Fibroblast of mammary gland (primary cell): Measurements from ENCODE around the gene MZB1.
A peak's percentile ranks its signal among the peaks of the same experiment; 100 is the strongest.

Experiments used
- DNase-seq: peaks from one replicate; pipeline ENCODE4 v3.0.0-alpha.2; 2010; ENCODE audit warnings: low read depth
- H3K4me3 ChIP-seq: 2 replicates; pipeline ENCODE4 v1.5.1; 2011; ENCODE audit warnings: low read depth, mild to moderate bottlenecking, low read length, moderate library complexity; ENCODE audit not compliant: control insufficient read depth
- TF ChIP-seq, protein P1 (sequence below): conservative IDR thresholded peaks from 2 replicates; pipeline ENCODE4 v1.5.1; 2011; ENCODE audit warnings: low read depth, low read length, inconsistent platforms; ENCODE audit not compliant: control insufficient read depth, insufficient read depth

The MZB1 gene

DNA sequence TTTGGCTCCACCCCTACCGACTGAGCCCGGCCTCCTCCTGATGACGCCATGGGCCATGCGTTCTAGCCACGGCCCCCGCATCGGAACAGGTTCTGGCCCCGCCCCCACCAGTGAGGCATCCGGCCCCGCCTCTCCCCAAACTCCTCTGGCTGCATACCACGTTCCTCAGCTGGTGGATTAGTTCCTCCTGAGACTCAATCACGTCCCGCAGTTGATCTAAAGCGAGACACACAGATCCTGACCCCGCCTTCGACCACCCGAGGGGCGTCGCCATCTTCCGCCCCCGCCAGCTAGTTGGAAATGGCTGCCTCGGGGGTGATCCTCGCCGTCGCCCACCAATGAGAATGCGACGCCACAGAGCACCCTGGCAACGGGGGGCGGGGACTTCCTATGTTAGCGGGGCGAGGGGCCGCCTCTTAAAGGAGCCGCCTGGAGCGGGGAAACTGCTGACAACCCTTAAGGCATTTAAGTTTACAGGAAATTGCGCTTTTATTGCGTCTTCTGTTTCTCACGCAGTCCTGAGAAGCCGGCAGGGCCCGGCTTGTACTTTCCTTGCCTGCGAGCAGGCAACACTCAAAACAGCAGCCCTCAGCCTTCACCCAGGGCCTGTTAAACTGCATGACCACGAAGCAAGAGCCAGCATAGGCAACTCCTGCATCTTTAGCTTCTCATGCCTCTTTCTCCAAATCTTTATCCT lies 14.2 kb upstream of the MZB1 start, which contains the start of gene SPATA24:
TSS of gene SPATA24 (minus strand) at position 303 of the 697 bp plus-strand sequence. CDS start at position 274, 29 bp downstream.
- H3K4me3 ChIP-seq: peak within 1 kb of the TSS; percentile 63
- peak; percentile 95 for DNase-seq
- TF ChIP-seq, protein P1, sequence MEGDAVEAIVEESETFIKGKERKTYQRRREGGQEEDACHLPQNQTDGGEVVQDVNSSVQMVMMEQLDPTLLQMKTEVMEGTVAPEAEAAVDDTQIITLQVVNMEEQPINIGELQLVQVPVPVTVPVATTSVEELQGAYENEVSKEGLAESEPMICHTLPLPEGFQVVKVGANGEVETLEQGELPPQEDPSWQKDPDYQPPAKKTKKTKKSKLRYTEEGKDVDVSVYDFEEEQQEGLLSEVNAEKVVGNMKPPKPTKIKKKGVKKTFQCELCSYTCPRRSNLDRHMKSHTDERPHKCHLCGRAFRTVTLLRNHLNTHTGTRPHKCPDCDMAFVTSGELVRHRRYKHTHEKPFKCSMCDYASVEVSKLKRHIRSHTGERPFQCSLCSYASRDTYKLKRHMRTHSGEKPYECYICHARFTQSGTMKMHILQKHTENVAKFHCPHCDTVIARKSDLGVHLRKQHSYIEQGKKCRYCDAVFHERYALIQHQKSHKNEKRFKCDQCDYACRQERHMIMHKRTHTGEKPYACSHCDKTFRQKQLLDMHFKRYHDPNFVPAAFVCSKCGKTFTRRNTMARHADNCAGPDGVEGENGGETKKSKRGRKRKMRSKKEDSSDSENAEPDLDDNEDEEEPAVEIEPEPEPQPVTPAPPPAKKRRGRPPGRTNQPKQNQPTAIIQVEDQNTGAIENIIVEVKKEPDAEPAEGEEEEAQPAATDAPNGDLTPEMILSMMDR: no peak

DNA sequence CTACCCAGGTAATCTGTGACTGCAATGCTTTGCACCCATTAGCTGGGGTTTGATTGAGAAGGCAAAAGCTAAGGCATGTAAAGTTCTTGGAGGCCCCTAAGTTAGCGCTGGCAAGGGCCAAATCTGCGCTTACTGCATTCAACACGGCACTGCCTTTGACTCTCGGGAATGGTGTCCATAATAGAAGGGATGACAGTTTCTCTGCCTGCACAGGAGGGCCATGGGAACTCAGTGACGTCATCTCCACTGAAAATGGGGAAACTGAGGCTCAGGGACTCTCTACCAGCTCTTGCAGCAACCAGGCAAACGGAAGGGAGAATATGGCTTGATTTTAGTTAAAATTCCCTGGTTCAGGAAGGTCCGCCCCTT lies 13.7 kb upstream of the MZB1 start:
- DNase-seq: no peak
- TF ChIP-seq, protein P1: no peak

DNA sequence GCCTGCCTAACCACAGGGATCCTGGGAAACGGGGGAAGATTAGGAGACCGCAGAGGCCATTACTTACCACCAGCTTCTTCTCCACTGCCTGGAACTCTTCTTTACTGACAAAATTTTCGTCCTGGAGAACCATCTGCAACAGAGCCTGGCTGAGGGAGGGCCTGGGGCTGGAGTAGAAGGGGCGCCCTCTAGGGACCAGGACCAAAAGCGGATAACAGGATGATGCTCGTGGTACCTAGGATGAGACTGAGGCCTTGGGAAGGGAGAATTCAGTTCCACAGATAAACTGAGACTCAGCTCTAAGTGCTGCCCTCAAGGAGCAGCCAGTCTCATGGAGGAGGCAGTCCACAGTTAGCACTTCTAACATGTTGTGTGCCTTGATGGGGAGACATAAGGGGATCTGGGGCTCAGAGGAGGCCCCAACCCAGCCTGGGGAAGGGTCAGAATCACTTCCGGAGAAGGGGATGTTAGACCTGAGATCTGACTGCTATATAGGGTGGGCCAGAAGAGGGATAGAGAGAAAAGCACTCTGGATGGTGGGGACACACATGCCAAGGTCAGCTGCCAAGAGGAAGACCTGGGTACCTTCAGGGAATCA lies 12.9 kb upstream of the MZB1 start:
- TF ChIP-seq, protein P1: peak; percentile 41
- no peak for DNase-seq
- H3K4me3 ChIP-seq: no peak overlapping the region

More for the DNA sequence above, 13.7 kb upstream of the MZB1 start:
- H3K4me3 ChIP-seq: peak overlapping the region; percentile 63

DNA sequence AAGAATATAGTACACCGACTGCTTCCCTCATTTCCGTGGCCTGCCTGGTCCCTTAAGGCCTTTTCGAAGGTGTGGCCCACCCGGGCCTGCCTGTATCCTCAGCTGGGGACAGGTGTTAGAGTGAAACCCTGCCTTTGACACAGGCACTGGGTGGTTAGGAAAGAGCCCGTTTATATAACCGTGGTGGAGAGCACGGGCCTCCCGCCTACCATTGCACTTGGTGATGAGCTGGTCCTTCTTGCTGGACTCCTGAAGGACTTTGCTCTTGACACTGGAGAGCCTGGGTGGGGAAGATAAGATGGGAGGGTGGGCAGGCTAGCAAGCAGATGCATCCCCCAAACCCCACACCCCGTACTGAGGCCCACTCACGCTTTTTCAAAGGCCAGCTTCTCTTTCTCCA lies 11.8 kb upstream of the MZB1 start:
- DNase-seq: no peak
- H3K4me3 ChIP-seq: no peak overlapping the region
- TF ChIP-seq, protein P1: no peak

DNA sequence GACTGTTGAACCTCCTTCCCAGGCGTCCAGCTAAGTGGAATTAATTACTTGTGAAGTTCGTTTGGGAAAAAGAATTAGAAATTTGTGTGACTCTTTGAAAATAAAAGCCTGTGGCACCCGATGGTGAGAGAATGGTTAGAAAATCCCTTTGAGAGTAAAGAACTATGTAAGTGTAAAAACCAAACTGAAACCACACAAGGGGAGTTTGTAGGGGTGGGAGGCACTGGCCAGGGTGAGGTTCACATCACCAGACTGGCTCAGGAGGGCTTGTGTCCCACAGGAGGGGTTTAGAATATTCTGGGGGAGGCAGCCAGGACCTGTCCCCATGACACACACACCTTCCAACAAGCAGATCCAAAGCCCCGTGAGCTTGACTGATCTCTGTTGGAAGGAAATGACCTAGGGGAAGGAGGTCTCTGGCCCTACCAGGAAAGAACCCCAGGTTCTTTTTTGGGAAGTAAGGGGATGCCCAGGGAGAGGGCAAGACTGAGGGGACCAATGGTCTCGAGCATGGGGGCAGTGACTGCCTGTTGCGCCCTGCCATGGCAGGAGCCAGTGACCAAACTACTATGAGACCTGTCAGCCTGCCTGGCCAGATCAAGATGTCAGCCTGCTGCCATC lies 9.9 kb upstream of the MZB1 start:
- no peak overlapping the region for H3K4me3 ChIP-seq
- TF ChIP-seq, protein P1: no peak
- no peak for DNase-seq

DNA sequence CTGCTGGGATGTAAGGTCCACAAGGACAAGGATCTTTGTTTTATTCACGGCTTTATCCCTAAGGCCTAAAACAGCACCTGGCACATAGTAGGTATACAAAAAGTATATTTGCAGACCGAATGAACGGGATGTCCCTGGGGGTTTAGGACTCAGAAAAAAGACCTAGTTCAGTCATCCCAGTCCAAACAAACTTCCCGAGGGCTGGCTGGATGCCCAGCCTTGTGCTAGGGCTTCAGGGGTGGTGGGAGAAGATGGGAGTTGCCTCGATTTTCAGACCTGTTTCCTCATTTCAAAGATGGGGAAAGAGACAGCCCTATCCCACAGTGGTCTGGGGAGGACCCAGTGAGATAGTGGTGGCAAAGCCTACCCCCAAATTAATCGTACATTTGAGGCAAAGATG lies 8.2 kb upstream of the MZB1 start:
- no peak for DNase-seq
- TF ChIP-seq, protein P1: no peak
- no peak overlapping the region for H3K4me3 ChIP-seq
